KMS-11 (cell line): ENCODE measurements around the gene KIF5C.

ENCODE experiments used
- H2AFZ ChIP-seq: fragments of 200-600 bp; sonication (generic); 2 replicates; pipeline ENCODE4 v1.6.1; 2016; ENCODE audit warnings: antibody characterized with exemption, mixed run types, low read depth
- H3K27ac ChIP-seq: fragments of 200-600 bp; sonication (generic); 2 replicates; pipeline ENCODE4 v1.6.1; 2016; ENCODE audit warnings: mild to moderate bottlenecking, mixed run types
- H3K27me3 ChIP-seq: fragments of 200-600 bp; sonication (generic); 2 replicates; pipeline ENCODE4 v1.6.1; 2017; ENCODE audit warnings: mild to moderate bottlenecking, low read depth, mixed run types, moderate library complexity; ENCODE audit not compliant: insufficient read depth
- H3K36me3 ChIP-seq: fragments of 200-600 bp; sonication (generic); 2 replicates; pipeline ENCODE4 v1.6.1; 2017; ENCODE audit warnings: mild to moderate bottlenecking, mixed run types; ENCODE audit not compliant: insufficient read depth
- H3K4me1 ChIP-seq: fragments of 200-600 bp; sonication (generic); 2 replicates; pipeline ENCODE4 v1.6.1; 2016; ENCODE audit warnings: mild to moderate bottlenecking, low read depth, mixed run types; ENCODE audit not compliant: poor library complexity, severe bottlenecking
- H3K4me2 ChIP-seq: fragments of 200-600 bp; sonication (generic); 2 replicates; pipeline ENCODE4 v1.7.0; 2016; ENCODE audit warnings: mild to moderate bottlenecking, mixed run types
- H3K4me3 ChIP-seq: fragments of 200-600 bp; sonication (generic); IDR thresholded peaks from 2 replicates; pipeline ENCODE4 v1.6.1; 2017; ENCODE audit warnings: low read depth, low read length, mixed read lengths; ENCODE audit not compliant: insufficient read depth
- H3K79me2 ChIP-seq: fragments of 200-600 bp; sonication (generic); 2 replicates; pipeline ENCODE4 v1.6.1; 2016; ENCODE audit warnings: low read depth, mixed run types; ENCODE audit not compliant: insufficient read depth
- H3K9ac ChIP-seq: fragments of 200-600 bp; sonication (generic); 2 replicates; pipeline ENCODE4 v1.6.1; 2016; ENCODE audit warnings: mild to moderate bottlenecking, mixed run types
- H4K20me1 ChIP-seq: fragments of 200-600 bp; sonication (generic); 2 replicates; pipeline ENCODE4 v1.6.1; 2016; ENCODE audit warnings: mild to moderate bottlenecking, mixed run types; ENCODE audit not compliant: insufficient read depth
- CTCF ChIP-seq: fragments of 200-600 bp; sonication (generic); conservative IDR thresholded peaks from 2 replicates; pipeline ENCODE4 v1.6.1; 2017; ENCODE audit warnings: low read depth, mild to moderate bottlenecking, antibody characterized with exemption, low read length, moderate library complexity, mixed read lengths

Gene KIF5C

DNA sequence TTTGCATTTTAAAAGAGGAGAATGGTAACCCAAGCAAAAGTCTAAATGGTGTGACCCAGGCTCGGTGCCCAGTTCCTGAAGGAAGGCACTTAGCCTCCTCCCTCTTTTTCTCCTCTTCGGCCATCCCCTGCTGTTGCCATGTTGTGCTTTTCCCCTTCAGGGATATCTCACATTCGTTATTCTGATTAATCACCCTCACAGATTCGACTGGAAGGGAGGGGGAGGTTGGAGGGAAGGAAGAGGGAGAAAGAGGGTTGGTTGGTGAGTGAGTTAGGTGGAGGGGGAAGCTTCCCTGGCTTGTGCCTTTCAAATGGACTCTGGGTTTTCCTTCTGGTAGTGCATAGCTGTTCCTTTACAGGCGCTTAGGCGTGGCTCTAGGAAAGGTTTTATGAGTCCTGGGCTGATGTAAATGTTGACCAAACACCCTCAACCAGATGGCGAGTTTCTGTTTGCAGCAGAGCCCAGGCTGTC, 124.5 kb downstream of the KIF5C start:
- no peak overlapping the region for H3K9ac ChIP-seq
- H3K4me3 ChIP-seq = no peak overlapping the region

DNA sequence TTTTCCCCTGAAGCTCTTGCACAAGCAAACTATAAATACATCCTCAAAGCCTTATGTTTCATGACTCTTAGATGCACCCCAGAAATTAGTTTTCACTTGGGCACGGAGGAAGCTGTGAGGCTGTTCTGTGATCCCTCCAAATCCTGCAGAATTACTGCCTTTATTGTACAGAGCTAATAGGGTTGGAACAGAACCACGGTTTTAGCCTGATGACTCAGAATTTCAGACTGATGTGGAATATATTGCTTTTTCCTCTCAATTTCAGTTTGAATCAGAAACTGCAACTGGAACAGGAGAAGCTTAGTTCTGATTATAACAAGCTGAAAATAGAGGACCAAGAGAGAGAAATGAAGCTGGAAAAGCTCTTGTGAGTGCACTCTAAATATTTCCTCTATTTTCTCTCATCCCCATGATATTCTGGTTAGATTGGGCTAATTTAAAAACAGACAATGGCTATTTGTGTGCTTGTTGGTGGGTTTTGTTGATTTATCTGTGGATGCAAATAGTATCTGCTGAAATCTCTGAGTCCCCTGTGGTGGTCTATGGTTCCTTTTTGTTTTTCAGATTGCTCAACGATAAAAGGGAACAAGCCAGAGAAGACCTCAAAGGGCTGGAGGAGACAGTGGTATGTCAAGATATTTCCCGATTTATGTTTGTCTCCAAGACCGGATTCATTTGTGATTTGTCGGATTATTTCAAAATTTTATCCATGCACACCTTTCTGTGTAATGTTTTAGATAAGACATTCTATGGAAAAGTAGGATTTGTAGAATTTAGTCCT, 125.3 kb downstream of the KIF5C start:
- Histone ChIP-seq H3K79me2 (no peaks in the 10 kb centered on the region), H3K9ac (no peak overlapping the region), H3K4me1 (no peaks in the 10 kb centered on the region), H3K36me3 (no peaks in the 10 kb centered on the region), H4K20me1 (no peaks in the 10 kb centered on the region), H2AFZ (no peak overlapping the region), H3K27ac (no peak overlapping the region), H3K4me3 (no peak overlapping the region), H3K4me2 (no peak overlapping the region), H3K27me3 (no peaks in the 10 kb centered on the region)
- TF ChIP-seq CTCF = no peak

More for the DNA sequence above, 124.5 kb downstream of the KIF5C start:
- Histone ChIP-seq H3K36me3 (no peaks in the 10 kb centered on the region), H3K79me2 (no peaks in the 10 kb centered on the region), H2AFZ (no peak overlapping the region), H3K27me3 (no peaks in the 10 kb centered on the region), H3K27ac (no peak overlapping the region), H3K4me2 (no peak overlapping the region), H3K4me1 (no peaks in the 10 kb centered on the region), H4K20me1 (no peaks in the 10 kb centered on the region)
- TF ChIP-seq CTCF = no peak

DNA sequence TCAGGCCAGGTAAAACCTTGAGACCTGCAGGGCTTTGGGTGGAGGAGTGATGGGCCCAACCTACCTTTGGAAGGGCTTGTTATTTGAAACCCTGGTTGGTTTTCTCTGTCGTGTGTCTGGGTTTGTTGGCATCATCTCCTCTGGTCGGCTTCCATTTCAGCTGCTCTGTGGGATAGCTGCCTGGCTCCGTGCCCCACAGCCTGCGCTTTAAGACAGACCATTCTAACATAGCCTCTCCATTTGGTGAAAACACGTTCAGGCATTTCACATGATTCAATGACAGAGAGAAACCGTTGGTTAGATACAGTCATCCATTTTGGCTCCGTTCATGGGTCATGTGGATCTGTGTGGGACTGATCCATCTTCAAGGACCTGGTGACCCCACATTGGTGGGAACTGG, 126.5 kb downstream of the KIF5C start:
- H3K4me1 ChIP-seq = no peaks in the 10 kb centered on the region
- no peaks in the 10 kb centered on the region for H4K20me1 ChIP-seq
- no peaks in the 10 kb centered on the region for H3K79me2 ChIP-seq
- no peak overlapping the region for H2AFZ ChIP-seq
- H3K36me3 ChIP-seq = no peaks in the 10 kb centered on the region
- no peaks in the 10 kb centered on the region for H3K27me3 ChIP-seq
- no peak for TF ChIP-seq CTCF
- H3K27ac ChIP-seq = no peak overlapping the region
- H3K4me3 ChIP-seq = no peak overlapping the region
- no peak overlapping the region for H3K9ac ChIP-seq
- H3K4me2 ChIP-seq = no peak overlapping the region

GRCh38 chr2:149002378-149002890, 127.4 kb downstream of the KIF5C start:
- Histone ChIP-seq H2AFZ (no peak overlapping the region), H3K4me1 (no peaks in the 10 kb centered on the region), H4K20me1 (no peaks in the 10 kb centered on the region), H3K27me3 (no peaks in the 10 kb centered on the region), H3K4me3 (no peak overlapping the region), H3K27ac (no peak overlapping the region), H3K79me2 (no peaks in the 10 kb centered on the region), H3K36me3 (no peaks in the 10 kb centered on the region), H3K4me2 (no peak overlapping the region), H3K9ac (no peak overlapping the region)
- no peak for TF ChIP-seq CTCF
